Measurements from ENCODE around the gene ACOT7. TPM values are rescaled to one million over a fixed set of nuclear protein-coding genes. Genes with fewer than 3 reads are reported as not detected.
"Not testable (repeated sequence)": the region's sequence is repeated elsewhere in the genome, so short reads cannot be mapped to it uniquely, and the experiment has no call there.

Gene ACOT7
- total RNA-seq (1 to 10 TPM; 5.9 to 9.5 (median 7.9) TPM), polyA plus RNA-seq (7.5 TPM)
- long read RNA-seq, donor 1, transcript ACOT7-210 (9 exons, 1,403 nt): major isoform, 16 of 21 reads
- long read RNA-seq, donor 1, partial matches to known transcripts: 3 of 21 reads
- long read RNA-seq, donor 1, other reads (novel, unspliced or antisense): 2 of 21 reads
- long read RNA-seq, donor 2, transcript ACOT7-210 (9 exons, 1,403 nt): major isoform, 6 of 8 reads
- long read RNA-seq, donor 2, partial matches to known transcripts: 1 of 8 reads
- long read RNA-seq, donor 2, other reads (novel, unspliced or antisense): 1 of 8 reads
- long read RNA-seq, donor 3, transcript ACOT7-210 (9 exons, 1,403 nt): major isoform, 14 of 26 reads
- long read RNA-seq, donor 3, transcript ACOT7-202 (9 exons, 1,813 nt): minor isoform, 6 of 26 reads
- long read RNA-seq, donor 3, partial matches to known transcripts: 0 of 26 reads
- long read RNA-seq, donor 3, other reads (novel, unspliced or antisense): 4 of 26 reads
- long read RNA-seq, donor 4, transcript ACOT7-210 (9 exons, 1,403 nt): major isoform, 8 of 10 reads
- long read RNA-seq, donor 4, partial matches to known transcripts: 0 of 10 reads
- long read RNA-seq, donor 4, other reads (novel, unspliced or antisense): 0 of 10 reads

- ATAC-seq: peak; percentile 98
- no peaks in the 10 kb centered on the region for H3K4me1 ChIP-seq (ENCODE audit: control insufficient read depth, insufficient read depth, low read length)
- H3K27ac ChIP-seq (ENCODE audit: low read length): peak within 1 kb of the TSS; percentile 100
- intact Hi-C loops (cut with DNase I): no loop called here
- no peaks in the 10 kb centered on the region for H3K9me3 ChIP-seq (ENCODE audit: control insufficient read depth, low read length)
- under 1% methylated on average over 87 of the region's 87 CpGs for WGBS
- peak within 1 kb of the TSS; percentile 95 for H3K4me3 ChIP-seq (ENCODE audit: low read length)
- DNase-seq: peak; percentile 89 to 95 (median 94)
- no peaks in the 10 kb centered on the region for H3K27me3 ChIP-seq (ENCODE audit: control insufficient read depth, insufficient read depth)
Observed at GRCh38 chr1:6393400-6394187, at the start of gene ACOT7. TSS of gene ACOT7 (minus strand) at chr1:6393767. CDS start at chr1:6393399, 368 bp downstream.

GRCh38 chr1:6441586-6441985 is 48.0 kb upstream of the ACOT7 start:
- Histone ChIP-seq H3K4me1 (ENCODE audit: control insufficient read depth, insufficient read depth, low read length) (no peaks in the 10 kb centered on the region), H3K27ac (ENCODE audit: low read length) (no peak overlapping the region), H3K27me3 (ENCODE audit: control insufficient read depth, insufficient read depth) (no peaks in the 10 kb centered on the region), H3K9me3 (ENCODE audit: control insufficient read depth, low read length) (no peaks in the 10 kb centered on the region), H3K4me3 (ENCODE audit: low read length) (no peak overlapping the region)
- ATAC-seq: no peak
- WGBS: 77% methylated on average over 7 of the region's 7 CpGs
- intact Hi-C loops (cut with DNase I): no loop called here
- DNase-seq: no peak

- Histone ChIP-seq H3K4me3 (ENCODE audit: low read length) (peak overlapping the region; percentile 18), H3K27me3 (ENCODE audit: control insufficient read depth, insufficient read depth) (no peaks in the 10 kb centered on the region), H3K27ac (ENCODE audit: low read length) (no peak overlapping the region), H3K4me1 (ENCODE audit: control insufficient read depth, insufficient read depth, low read length) (no peaks in the 10 kb centered on the region), H3K9me3 (ENCODE audit: control insufficient read depth, low read length) (no peaks in the 10 kb centered on the region)
- intact Hi-C loops (cut with DNase I): no loop called here
- peak in 1 of 3 donors; percentile 71 for DNase-seq
- 6% methylated on average over 101 of the region's 101 CpGs for WGBS
- peak in 1 of 2 donors; percentile 47 for ATAC-seq
Observed at GRCh38 chr1:6440198-6441126, 46.9 kb upstream of the ACOT7 start.

GRCh38 chr1:6438047-6438525 is 44.5 kb upstream of the ACOT7 start:
- ATAC-seq (peak; percentile 59 to 61), DNase-seq (peak in 2 of 3 donors; percentile 73 to 74)
- H3K27ac ChIP-seq (ENCODE audit: low read length): no peak overlapping the region
- H3K4me1 ChIP-seq (ENCODE audit: control insufficient read depth, insufficient read depth, low read length): no peaks in the 10 kb centered on the region
- H3K27me3 ChIP-seq (ENCODE audit: control insufficient read depth, insufficient read depth): no peaks in the 10 kb centered on the region
- 9% methylated on average over 5 of the region's 5 CpGs for WGBS
- H3K4me3 ChIP-seq (ENCODE audit: low read length): no peak overlapping the region
- intact Hi-C loops (cut with DNase I): no loop called here
- H3K9me3 ChIP-seq (ENCODE audit: control insufficient read depth, low read length): no peaks in the 10 kb centered on the region

GRCh38 chr1:6437012-6437700 is 43.6 kb upstream of the ACOT7 start:
- peak in 1 of 3 donors; percentile 67 for DNase-seq
- 44% methylated on average over 22 of the region's 22 CpGs for WGBS
- H3K9me3 ChIP-seq (ENCODE audit: control insufficient read depth, low read length); H3K4me1 ChIP-seq (ENCODE audit: control insufficient read depth, insufficient read depth, low read length); intact Hi-C loops (cut with DNase I); H3K4me3 ChIP-seq (ENCODE audit: low read length); H3K27me3 ChIP-seq (ENCODE audit: control insufficient read depth, insufficient read depth); H3K27ac ChIP-seq (ENCODE audit: low read length): not testable (repeated sequence)
- ATAC-seq: peak; percentile 17 to 28

GRCh38 chr1:6436277-6436676 is 42.7 kb upstream of the ACOT7 start:
- H3K4me3 ChIP-seq (ENCODE audit: low read length); H3K4me1 ChIP-seq (ENCODE audit: control insufficient read depth, insufficient read depth, low read length); H3K27me3 ChIP-seq (ENCODE audit: control insufficient read depth, insufficient read depth); DNase-seq; H3K9me3 ChIP-seq (ENCODE audit: control insufficient read depth, low read length); ATAC-seq; intact Hi-C loops (cut with DNase I); H3K27ac ChIP-seq (ENCODE audit: low read length): not testable (repeated sequence)
- WGBS: 78% methylated on average over 3 of the region's 3 CpGs

GRCh38 chr1:6435547-6435946 is 42.0 kb upstream of the ACOT7 start:
- ATAC-seq (no peak), DNase-seq (no peak)
- H3K9me3 ChIP-seq (ENCODE audit: control insufficient read depth, low read length): no peaks in the 10 kb centered on the region
- no peak overlapping the region for H3K27ac ChIP-seq (ENCODE audit: low read length)
- H3K4me3 ChIP-seq (ENCODE audit: low read length): no peak overlapping the region
- no peaks in the 10 kb centered on the region for H3K27me3 ChIP-seq (ENCODE audit: control insufficient read depth, insufficient read depth)
- intact Hi-C loops (cut with DNase I): no loop called here
- WGBS: 84% methylated on average over 3 of the region's 3 CpGs
- H3K4me1 ChIP-seq (ENCODE audit: control insufficient read depth, insufficient read depth, low read length): no peaks in the 10 kb centered on the region

GRCh38 chr1:6435129-6435528 is 41.6 kb upstream of the ACOT7 start:
- DNase-seq (no peak), ATAC-seq (no peak)
- Histone ChIP-seq H3K9me3 (ENCODE audit: control insufficient read depth, low read length) (no peaks in the 10 kb centered on the region), H3K27ac (ENCODE audit: low read length) (no peak overlapping the region), H3K4me3 (ENCODE audit: low read length) (no peak overlapping the region), H3K4me1 (ENCODE audit: control insufficient read depth, insufficient read depth, low read length) (no peaks in the 10 kb centered on the region), H3K27me3 (ENCODE audit: control insufficient read depth, insufficient read depth) (no peaks in the 10 kb centered on the region)
- 83% methylated on average over 15 of the region's 15 CpGs for WGBS
- intact Hi-C loops (cut with DNase I): no loop called here

- Histone ChIP-seq H3K27me3 (ENCODE audit: control insufficient read depth, insufficient read depth) (no peaks in the 10 kb centered on the region), H3K9me3 (ENCODE audit: control insufficient read depth, low read length) (no peaks in the 10 kb centered on the region), H3K4me3 (ENCODE audit: low read length) (no peak overlapping the region), H3K4me1 (ENCODE audit: control insufficient read depth, insufficient read depth, low read length) (no peaks in the 10 kb centered on the region), H3K27ac (ENCODE audit: low read length) (no peak overlapping the region)
- intact Hi-C loops (cut with DNase I): no loop called here
- WGBS: 73% methylated on average over 5 of the region's 5 CpGs
- DNase-seq: no peak
- no peak for ATAC-seq
Observed at GRCh38 chr1:6434186-6434585, 40.6 kb upstream of the ACOT7 start.

All from right cardiac atrium (tissue), 5 donors.